ENCODE measurements around the gene TIPARP.

DNA sequence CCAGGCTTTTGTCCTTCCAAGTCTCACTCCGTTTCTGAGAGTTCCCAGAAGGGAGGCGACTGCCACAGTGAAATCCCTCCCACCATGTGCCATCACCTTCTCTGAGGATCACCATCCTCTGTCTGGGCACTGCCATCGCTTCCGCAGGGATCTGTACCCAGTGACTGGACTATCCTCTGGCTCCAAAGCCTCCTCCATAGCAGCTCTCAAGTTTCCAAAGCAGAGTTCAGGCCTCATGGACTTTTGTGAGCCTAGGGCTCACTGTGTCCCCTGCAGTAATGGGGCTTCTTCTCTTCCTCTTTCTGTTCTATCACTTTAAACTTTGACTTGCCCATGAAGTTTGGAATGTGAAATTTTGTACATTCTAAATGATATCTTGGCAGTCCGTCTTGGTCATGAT is 63.9 kb downstream of the TIPARP start:
- TF ChIP-seq, protein P1, sequence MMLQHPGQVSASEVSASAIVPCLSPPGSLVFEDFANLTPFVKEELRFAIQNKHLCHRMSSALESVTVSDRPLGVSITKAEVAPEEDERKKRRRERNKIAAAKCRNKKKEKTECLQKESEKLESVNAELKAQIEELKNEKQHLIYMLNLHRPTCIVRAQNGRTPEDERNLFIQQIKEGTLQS (IDR thresholded peaks at IDR 0.05) = no peak
- TF ChIP-seq, protein P2, sequence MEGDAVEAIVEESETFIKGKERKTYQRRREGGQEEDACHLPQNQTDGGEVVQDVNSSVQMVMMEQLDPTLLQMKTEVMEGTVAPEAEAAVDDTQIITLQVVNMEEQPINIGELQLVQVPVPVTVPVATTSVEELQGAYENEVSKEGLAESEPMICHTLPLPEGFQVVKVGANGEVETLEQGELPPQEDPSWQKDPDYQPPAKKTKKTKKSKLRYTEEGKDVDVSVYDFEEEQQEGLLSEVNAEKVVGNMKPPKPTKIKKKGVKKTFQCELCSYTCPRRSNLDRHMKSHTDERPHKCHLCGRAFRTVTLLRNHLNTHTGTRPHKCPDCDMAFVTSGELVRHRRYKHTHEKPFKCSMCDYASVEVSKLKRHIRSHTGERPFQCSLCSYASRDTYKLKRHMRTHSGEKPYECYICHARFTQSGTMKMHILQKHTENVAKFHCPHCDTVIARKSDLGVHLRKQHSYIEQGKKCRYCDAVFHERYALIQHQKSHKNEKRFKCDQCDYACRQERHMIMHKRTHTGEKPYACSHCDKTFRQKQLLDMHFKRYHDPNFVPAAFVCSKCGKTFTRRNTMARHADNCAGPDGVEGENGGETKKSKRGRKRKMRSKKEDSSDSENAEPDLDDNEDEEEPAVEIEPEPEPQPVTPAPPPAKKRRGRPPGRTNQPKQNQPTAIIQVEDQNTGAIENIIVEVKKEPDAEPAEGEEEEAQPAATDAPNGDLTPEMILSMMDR (IDR thresholded peaks at IDR 0.05; ENCODE audit: low read depth, low read length, missing input control) = no peak
- TF ChIP-seq, protein P3, sequence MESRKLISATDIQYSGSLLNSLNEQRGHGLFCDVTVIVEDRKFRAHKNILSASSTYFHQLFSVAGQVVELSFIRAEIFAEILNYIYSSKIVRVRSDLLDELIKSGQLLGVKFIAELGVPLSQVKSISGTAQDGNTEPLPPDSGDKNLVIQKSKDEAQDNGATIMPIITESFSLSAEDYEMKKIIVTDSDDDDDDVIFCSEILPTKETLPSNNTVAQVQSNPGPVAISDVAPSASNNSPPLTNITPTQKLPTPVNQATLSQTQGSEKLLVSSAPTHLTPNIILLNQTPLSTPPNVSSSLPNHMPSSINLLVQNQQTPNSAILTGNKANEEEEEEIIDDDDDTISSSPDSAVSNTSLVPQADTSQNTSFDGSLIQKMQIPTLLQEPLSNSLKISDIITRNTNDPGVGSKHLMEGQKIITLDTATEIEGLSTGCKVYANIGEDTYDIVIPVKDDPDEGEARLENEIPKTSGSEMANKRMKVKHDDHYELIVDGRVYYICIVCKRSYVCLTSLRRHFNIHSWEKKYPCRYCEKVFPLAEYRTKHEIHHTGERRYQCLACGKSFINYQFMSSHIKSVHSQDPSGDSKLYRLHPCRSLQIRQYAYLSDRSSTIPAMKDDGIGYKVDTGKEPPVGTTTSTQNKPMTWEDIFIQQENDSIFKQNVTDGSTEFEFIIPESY (IDR thresholded peaks at IDR 0.05) = no peak
- no peak for TF ChIP-seq SP1 (IDR thresholded peaks at IDR 0.05)
- TF ChIP-seq RXRA (IDR thresholded peaks at IDR 0.05) = no peak
- TF ChIP-seq MAX (IDR thresholded peaks at IDR 0.05) = no peak
- TF ChIP-seq EGR1 (IDR thresholded peaks at IDR 0.05; ENCODE audit: low read depth in 2 of 2) = no peak
- TF ChIP-seq RAD21 (IDR thresholded peaks at IDR 0.05) = no peak
- no peak for TF ChIP-seq JUND (IDR thresholded peaks at IDR 0.05)
- TF ChIP-seq GABPA (IDR thresholded peaks at IDR 0.05 in 1 of 2, conservative IDR thresholded peaks at IDR 0.05 in 1 of 2) = no peak
- no peak for TF ChIP-seq FOXA1 (IDR thresholded peaks at IDR 0.05)
- no peak for TF ChIP-seq YY1 (IDR thresholded peaks at IDR 0.05)
- no peak for TF ChIP-seq TAF1 (conservative IDR thresholded peaks at IDR 0.05)
